22Rv1 (cell line): Measurements from ENCODE around the gene WIZ.

ENCODE experiments used
- CTCF ChIP-seq: fragments of 450-650 bp; IDR thresholded peaks from 2 replicates; pipeline ENCODE4 v1.5.1; 2017; ENCODE audit warnings: mild to moderate bottlenecking
- ZFX ChIP-seq: fragments of 450-650 bp; IDR thresholded peaks from 2 replicates; pipeline ENCODE4 v1.6.1; 2017; ENCODE audit warnings: antibody characterized with exemption, borderline replicate concordance

DNA sequence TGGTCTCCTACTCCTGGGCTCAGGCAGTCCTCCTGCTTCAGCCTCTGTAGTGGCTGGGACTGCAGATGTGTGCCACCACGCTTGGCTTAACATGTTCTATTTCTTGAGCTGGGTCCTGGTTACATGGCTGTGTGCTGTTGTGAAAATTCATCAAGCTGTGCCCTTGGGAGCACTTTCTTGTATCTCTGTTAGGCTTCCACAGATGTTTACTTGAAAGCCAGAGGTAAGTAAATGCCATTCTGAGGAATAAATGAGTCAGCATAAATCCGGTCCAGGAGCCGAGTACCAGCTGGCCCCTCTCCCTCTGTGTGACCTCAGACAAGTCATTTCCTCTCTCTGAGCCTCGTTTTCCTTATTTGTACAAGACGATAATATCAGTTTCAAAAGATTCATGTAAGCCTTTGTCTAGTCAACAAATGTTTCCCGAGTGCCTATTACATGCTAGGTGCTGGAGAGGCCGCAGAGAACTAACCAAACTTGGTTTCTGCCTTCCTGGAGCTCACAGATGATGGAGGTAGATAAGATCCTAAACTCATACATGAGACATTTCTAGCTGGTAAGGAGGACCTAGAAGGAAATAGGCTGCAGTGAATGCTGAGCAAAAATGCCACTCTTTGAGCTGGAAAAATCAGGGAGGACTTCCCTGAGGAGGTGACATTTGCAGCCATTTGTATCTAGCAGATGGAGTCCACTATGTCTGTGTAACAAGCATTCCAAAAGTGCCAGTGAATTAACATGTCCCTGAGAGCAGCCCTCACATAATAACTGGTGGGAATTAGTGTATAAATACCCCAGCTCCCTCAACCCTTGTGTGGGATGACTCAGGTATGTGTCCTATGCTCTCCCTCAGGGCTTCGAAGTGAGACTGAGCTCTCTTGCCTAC, 17.3 kb upstream of the WIZ start:
- TF ChIP-seq CTCF (no peak), ZFX (no peak)
